Bronchial epithelial cell (primary cell): ENCODE results near the gene NEK1. TPM values are rescaled to one million over a fixed set of nuclear protein-coding genes. Genes with fewer than 3 reads are reported as not detected.

Experiments
- DNase-seq: peaks from one replicate; pipeline ENCODE4 v3.0.0-alpha.2; 2010; ENCODE audit warnings: low read depth
- FAIRE-seq: peaks from 2 replicates; lab custom pipeline; 2011; peaks lifted over from hg19 to GRCh38; lab: Jason Lieb, UNC
- H3K27me3 ChIP-seq: 2 replicates; pipeline ENCODE4 v1.5.1; 2011; ENCODE audit warnings: low read length; ENCODE audit not compliant: control insufficient read depth, insufficient read depth
- H3K36me3 ChIP-seq: 2 replicates; pipeline ENCODE4 v1.5.1; 2011; ENCODE audit warnings: low read length; ENCODE audit not compliant: control insufficient read depth, insufficient read depth
- H3K4me3 ChIP-seq: 2 replicates; pipeline ENCODE4 v1.5.1; 2011; ENCODE audit warnings: mild to moderate bottlenecking, low read depth, low read length, control low read depth
- total RNA-seq: library from RNA; depleted of rRNA; stranded (reverse); fragments of >200 nt; gene quantifications from 2 replicates; pipeline ENCODE4 v1.2.1, GENCODE V29; 2014
- TF ChIP-seq, protein P1 (sequence below): IDR thresholded peaks from 2 replicates; pipeline ENCODE4 v1.5.1; 2011; ENCODE audit warnings: mild to moderate bottlenecking, moderate library complexity, low read length, control low read depth, inconsistent platforms; ENCODE audit not compliant: insufficient read depth, severe bottlenecking

NEK1 gene
- total RNA-seq, 1 donor from 2014 or later = 6.1 TPM

DNA sequence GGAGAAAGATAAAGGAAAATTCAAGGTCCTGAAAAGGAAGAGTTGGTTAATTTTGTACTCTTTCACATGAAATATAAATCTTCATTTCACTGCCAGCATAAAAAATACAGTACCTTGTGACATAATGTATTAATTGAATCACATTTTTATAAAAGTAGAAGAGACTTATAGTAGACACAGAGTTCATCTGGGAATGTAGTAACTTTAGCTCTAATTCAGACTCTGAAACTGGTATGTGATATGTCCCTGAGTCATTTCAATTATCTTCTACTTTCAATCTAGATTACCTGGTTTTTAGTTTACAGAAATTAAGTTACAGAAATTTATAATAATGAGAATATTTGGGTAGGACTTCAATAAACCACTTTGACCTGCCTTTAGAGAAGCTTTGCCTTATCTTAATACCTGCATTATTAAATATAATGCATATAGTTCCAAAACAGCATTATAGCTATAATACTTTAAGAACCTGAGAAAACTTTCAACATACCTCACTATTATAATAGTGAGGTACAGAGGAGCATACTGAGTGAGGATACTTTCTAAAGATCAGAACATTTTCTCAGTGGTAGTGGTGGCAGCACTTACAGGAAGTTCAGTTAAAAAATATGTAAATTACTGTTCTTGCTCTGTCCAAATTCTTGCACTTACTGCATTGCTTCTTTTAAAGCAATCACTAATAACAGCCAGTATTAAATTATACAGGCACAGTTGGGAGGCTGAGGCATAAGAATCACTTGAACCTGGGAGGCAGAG lies 11.2 kb downstream of the NEK1 start:
- Histone ChIP-seq H3K27me3 (no peaks in the 10 kb centered on the region), H3K36me3 (peaks cover 3% of the 10 kb centered on the region), H3K4me3 (no peak overlapping the region)
- TF ChIP-seq, protein P1, sequence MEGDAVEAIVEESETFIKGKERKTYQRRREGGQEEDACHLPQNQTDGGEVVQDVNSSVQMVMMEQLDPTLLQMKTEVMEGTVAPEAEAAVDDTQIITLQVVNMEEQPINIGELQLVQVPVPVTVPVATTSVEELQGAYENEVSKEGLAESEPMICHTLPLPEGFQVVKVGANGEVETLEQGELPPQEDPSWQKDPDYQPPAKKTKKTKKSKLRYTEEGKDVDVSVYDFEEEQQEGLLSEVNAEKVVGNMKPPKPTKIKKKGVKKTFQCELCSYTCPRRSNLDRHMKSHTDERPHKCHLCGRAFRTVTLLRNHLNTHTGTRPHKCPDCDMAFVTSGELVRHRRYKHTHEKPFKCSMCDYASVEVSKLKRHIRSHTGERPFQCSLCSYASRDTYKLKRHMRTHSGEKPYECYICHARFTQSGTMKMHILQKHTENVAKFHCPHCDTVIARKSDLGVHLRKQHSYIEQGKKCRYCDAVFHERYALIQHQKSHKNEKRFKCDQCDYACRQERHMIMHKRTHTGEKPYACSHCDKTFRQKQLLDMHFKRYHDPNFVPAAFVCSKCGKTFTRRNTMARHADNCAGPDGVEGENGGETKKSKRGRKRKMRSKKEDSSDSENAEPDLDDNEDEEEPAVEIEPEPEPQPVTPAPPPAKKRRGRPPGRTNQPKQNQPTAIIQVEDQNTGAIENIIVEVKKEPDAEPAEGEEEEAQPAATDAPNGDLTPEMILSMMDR = no peak
- no peak for FAIRE-seq
- DNase-seq = no peak

DNA sequence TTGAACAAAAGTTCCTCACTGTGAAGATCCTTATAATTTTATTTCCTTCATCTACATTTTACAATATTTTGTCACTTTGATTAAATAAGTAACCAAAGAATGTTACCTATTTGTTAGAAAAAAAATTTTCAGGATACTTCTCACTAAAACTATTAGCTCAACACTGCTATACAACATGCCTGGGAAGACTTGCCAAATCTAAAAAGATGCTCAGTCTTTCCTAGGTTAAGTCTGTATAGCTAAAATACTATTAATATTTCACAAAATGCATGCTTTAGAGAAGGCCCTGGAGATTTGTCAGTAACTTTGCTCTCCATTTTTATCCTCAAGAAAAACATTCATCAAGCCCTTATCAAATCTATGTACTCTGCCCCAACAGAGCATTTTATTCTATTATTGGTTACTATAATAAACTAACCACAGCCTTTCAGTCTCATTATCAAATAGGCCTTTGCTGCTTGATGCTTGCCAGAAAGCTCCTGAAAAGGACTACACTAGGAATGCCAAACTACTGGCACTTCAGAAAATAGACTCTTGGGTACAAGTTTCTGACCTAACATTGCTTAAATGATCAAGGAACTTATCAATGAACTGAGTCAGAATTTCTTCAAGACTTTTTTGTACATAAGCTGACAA lies 17.7 kb downstream of the NEK1 start:
- H3K36me3 ChIP-seq = no peaks in the 10 kb centered on the region
- TF ChIP-seq, protein P1 = no peak
- no peak for FAIRE-seq
- no peak for DNase-seq
- H3K27me3 ChIP-seq = no peaks in the 10 kb centered on the region
- H3K4me3 ChIP-seq = no peak overlapping the region

DNA sequence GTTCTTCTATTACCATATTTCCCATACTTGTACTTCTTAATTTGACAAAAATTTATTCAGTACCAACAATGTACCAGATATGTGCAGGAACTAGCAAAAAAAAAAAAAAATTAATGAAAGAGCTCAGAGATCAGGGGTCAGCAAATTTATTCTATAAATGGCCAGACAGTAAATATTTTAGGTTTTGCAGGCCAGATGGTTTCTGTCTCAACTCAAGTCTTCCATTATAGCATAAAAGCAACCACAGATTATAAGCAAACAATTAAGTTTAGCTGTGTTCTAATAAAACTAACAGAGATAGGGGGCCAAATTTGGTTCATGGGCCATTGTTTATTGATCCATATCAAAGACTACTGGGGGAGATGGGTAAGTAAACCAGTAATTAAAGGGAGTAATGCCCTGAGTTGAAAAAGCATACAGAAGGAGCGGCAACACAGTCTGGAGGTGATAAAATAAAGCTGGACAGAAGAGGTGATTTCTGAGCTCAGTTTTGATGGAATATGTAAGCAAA lies 19.3 kb downstream of the NEK1 start:
- FAIRE-seq (no peak), DNase-seq (no peak)
- no peaks in the 10 kb centered on the region for H3K36me3 ChIP-seq
- H3K27me3 ChIP-seq = no peaks in the 10 kb centered on the region
- TF ChIP-seq, protein P1 = no peak
- no peak overlapping the region for H3K4me3 ChIP-seq

DNA sequence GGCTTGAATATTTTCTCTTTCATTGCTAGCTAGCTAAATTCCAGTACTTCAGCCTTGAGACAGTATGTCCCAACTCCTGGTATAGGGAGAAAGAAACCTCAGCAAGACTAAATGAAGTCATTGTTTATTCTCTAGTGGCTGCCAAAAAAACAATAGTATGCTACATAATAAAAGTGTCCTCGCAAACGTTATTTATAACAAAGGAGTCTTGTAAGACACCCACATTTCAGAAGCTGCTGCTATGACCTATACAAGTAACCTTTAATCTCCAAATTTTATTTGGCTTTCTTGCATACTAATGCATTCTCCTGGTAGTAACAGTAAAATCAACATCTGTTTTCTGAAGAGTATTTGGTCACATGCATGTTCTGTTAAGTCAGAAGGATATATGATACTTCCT lies 28.8 kb downstream of the NEK1 start:
- H3K4me3 ChIP-seq = no peak overlapping the region
- DNase-seq (no peak), FAIRE-seq (no peak)
- H3K36me3 ChIP-seq = peaks cover 3% of the 10 kb centered on the region
- H3K27me3 ChIP-seq = no peaks in the 10 kb centered on the region
- TF ChIP-seq, protein P1 = no peak

DNA sequence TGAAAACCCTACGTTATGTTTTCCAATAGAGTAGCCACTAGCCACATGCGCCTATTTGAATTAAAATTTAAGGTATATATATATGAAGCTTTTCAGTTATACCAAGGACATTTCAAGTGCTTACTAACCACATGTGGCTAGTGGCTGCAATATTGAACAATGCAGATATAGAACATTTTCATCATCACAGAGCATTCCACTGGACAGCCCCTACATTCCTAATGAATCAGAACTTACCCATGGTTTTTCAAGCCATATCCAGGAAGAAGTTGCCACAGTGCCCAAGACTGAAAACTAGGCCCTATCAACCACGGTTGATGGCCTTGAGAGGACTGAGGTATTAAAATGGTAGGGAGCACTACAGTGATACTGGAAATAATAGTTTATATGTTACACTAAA lies 29.7 kb downstream of the NEK1 start:
- H3K36me3 ChIP-seq = peaks cover 3% of the 10 kb centered on the region
- TF ChIP-seq, protein P1 = no peak
- FAIRE-seq = no peak
- no peak for DNase-seq
- H3K27me3 ChIP-seq = no peaks in the 10 kb centered on the region
- H3K4me3 ChIP-seq = no peak overlapping the region
